K562 (cell line): ENCODE measurements around the gene GPR78. TPM values are rescaled to one million over a fixed set of nuclear protein-coding genes. Genes with fewer than 3 reads are reported as not detected.

Experiments used
- BCOR ChIP-seq: fragments of 450-650 bp; IDR thresholded peaks from 2 replicates; pipeline ENCODE4 v1.6.1; 2016
- BDP1 ChIP-seq: IDR thresholded peaks from 3 replicates; pipeline ENCODE4 v1.6.1; 2011; ENCODE audit not compliant: insufficient read length, insufficient read depth
- IFI16 ChIP-seq: fragments of 250-450 bp; sonication (Bioruptor Pico); IDR thresholded peaks from 2 replicates; pipeline ENCODE4 v2.1.2; 2022; ENCODE audit warnings: mild to moderate bottlenecking, inconsistent platforms
- PCBP2 ChIP-seq: fragments of 200-400 bp; formaldehyde crosslinking; IDR thresholded peaks from 2 replicates; pipeline ENCODE4 v1.6.1; 2018; ENCODE audit warnings: low read length, low read depth, mild to moderate bottlenecking, moderate library complexity; ENCODE audit not compliant: poor library complexity, severe bottlenecking
- RBM34 ChIP-seq: fragments of 200-400 bp; formaldehyde crosslinking; IDR thresholded peaks from 2 replicates; pipeline ENCODE4 v1.6.1; 2018; ENCODE audit warnings: low read length, borderline replicate concordance; ENCODE audit not compliant: insufficient read depth
- RFX7 ChIP-seq: fragments of 250-450 bp; sonication (Bioruptor Pico); IDR thresholded peaks from 2 replicates; pipeline ENCODE4 v1.5.1; 2021; ENCODE audit warnings: mild to moderate bottlenecking
- SMARCA4 ChIP-seq: fragments of 450-650 bp; IDR thresholded peaks from 2 replicates; pipeline ENCODE4 v1.6.1; 2016
- SREBF2 ChIP-seq: sonication (generic); formaldehyde crosslinking; IDR thresholded peaks from 2 replicates; pipeline ENCODE4 v1.4.0; 2020; ENCODE audit warnings: mild to moderate bottlenecking, missing genetic modification reagents
- STAG1 ChIP-seq: sonication (generic); formaldehyde crosslinking; IDR thresholded peaks from 2 replicates; pipeline ENCODE4 v1.5.0; 2020; ENCODE audit warnings: missing genetic modification reagents, borderline replicate concordance
- TARDBP ChIP-seq: fragments of 450-650 bp; IDR thresholded peaks from 2 replicates; pipeline ENCODE4 v1.6.1; 2016
- XRCC4 ChIP-seq: IDR thresholded peaks from one replicate; pipeline ENCODE4 v1.6.1; 2011; ENCODE audit not compliant: insufficient read depth, insufficient read length; ENCODE audit errors: extremely low read depth
- ZNF124 ChIP-seq: sonication (generic); formaldehyde crosslinking; IDR thresholded peaks from 2 replicates; pipeline ENCODE4 v1.8.1; 2022; ENCODE audit warnings: missing genetic modification reagents
- ZNF507 ChIP-seq: conservative IDR thresholded peaks from 2 replicates; pipeline ENCODE4 v1.6.1; 2017; ENCODE audit warnings: missing genetic modification characterization, missing compliant biosample characterization
- polyA plus RNA-seq, 8 experiments: library from polyadenylated mRNA; depleted of rRNA in 4 of 8; stranded (reverse) in 5 of 8; unstranded in 3 of 8; fragments of >200 nt; fragmentation: Nextera tagmentation in 2 of 8; fragmentation: Illumina TruSeq in 1 of 8; extraction: Ambion mirVana in 2 of 8; extraction: Trizol in 1 of 8; gene quantifications; 2 replicates each; pipeline versions ENCODE4 v1.2.1 to v1.2.3, GENCODE V29; 2011 to 2014; ENCODE audit warnings: inconsistent platforms in 1 of 8, missing spikeins in 1 of 8
- total RNA-seq, 7 experiments: library from RNA; depleted of rRNA in 6 of 7; stranded (reverse); fragments of >200 nt in 6 of 7; fragmentation: Illumina TruSeq in 2 of 7; extraction: Trizol in 2 of 7; gene quantifications; 2 replicates each; pipeline versions ENCODE4 v1.2.1 to v1.2.3, GENCODE V29; 2011 to 2021; ENCODE audit warnings: low replicate concordance in 1 of 7
- TF ChIP-seq, protein P1 (sequence below): sonication (generic); formaldehyde crosslinking; IDR thresholded peaks from 2 replicates; pipeline ENCODE4 v1.8.0; 2023; ENCODE audit warnings: missing genetic modification reagents, mild to moderate bottlenecking, borderline replicate concordance
- TF ChIP-seq, protein P2 (sequence below): fragments of 450-650 bp; IDR thresholded peaks from 2 replicates; pipeline ENCODE4 v1.6.1; 2016; ENCODE audit warnings: mild to moderate bottlenecking

Gene GPR78
- total and polyA plus RNA-seq, 9 of the 15 experiments (the other 6 are each of a cell fraction or from before 2014, with no cell fraction given): 0.04 to 0.13 (median 0.07) TPM; not detected in 4

DNA sequence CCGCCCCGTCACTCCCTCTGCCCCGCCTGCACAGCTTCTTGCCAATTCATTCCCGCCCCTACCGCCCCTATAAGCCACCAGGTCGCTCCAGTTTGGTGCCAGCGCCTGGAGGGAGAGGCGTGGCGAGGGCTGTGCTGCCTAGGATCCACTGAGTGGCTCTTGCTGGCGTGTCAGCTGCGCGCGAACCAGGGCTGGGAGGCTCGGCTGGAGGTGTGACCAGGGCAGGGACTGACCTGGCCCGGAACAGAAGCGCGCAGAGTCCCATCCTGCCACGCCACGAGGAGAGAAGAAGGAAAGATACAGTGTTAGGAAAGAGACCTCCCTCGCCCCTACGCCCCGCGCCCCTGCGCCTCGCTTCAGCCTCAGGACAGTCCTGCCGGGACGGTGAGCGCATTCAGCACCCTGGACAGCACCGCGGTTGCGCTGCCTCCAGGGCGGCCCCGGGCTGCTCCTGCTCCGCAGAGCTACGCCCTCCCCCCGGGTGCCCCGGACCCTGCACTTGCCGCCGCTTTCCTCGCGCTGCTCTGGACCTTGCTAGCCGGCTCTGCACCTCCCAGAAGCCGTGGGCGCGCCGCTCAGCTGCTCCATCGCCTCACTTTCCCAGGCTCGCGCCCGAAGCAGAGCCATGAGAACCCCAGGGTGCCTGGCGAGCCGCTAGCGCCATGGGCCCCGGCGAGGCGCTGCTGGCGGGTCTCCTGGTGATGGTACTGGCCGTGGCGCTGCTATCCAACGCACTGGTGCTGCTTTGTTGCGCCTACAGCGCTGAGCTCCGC lies at the start of gene GPR78 (continued):
- TF ChIP-seq, protein P1, sequence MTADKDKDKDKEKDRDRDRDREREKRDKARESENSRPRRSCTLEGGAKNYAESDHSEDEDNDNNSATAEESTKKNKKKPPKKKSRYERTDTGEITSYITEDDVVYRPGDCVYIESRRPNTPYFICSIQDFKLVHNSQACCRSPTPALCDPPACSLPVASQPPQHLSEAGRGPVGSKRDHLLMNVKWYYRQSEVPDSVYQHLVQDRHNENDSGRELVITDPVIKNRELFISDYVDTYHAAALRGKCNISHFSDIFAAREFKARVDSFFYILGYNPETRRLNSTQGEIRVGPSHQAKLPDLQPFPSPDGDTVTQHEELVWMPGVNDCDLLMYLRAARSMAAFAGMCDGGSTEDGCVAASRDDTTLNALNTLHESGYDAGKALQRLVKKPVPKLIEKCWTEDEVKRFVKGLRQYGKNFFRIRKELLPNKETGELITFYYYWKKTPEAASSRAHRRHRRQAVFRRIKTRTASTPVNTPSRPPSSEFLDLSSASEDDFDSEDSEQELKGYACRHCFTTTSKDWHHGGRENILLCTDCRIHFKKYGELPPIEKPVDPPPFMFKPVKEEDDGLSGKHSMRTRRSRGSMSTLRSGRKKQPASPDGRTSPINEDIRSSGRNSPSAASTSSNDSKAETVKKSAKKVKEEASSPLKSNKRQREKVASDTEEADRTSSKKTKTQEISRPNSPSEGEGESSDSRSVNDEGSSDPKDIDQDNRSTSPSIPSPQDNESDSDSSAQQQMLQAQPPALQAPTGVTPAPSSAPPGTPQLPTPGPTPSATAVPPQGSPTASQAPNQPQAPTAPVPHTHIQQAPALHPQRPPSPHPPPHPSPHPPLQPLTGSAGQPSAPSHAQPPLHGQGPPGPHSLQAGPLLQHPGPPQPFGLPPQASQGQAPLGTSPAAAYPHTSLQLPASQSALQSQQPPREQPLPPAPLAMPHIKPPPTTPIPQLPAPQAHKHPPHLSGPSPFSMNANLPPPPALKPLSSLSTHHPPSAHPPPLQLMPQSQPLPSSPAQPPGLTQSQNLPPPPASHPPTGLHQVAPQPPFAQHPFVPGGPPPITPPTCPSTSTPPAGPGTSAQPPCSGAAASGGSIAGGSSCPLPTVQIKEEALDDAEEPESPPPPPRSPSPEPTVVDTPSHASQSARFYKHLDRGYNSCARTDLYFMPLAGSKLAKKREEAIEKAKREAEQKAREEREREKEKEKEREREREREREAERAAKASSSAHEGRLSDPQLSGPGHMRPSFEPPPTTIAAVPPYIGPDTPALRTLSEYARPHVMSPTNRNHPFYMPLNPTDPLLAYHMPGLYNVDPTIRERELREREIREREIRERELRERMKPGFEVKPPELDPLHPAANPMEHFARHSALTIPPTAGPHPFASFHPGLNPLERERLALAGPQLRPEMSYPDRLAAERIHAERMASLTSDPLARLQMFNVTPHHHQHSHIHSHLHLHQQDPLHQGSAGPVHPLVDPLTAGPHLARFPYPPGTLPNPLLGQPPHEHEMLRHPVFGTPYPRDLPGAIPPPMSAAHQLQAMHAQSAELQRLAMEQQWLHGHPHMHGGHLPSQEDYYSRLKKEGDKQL: peak; percentile 15; the same call in 1 of the 2 replicates
- no peak for TF ChIP-seq XRCC4
- TF ChIP-seq SMARCA4: no peak
- TF ChIP-seq ZNF124: no peak
- TF ChIP-seq PCBP2: no peak
- TF ChIP-seq RBM34: no peak
- TF ChIP-seq ZNF507 (tag): no peak
- TF ChIP-seq STAG1 (CRISPR knock-in tag): peak; percentile 14; the same call in 1 of the 2 replicates
- TF ChIP-seq IFI16 (CRISPR knock-in tag): no peak
- no peak for TF ChIP-seq BDP1
- TF ChIP-seq, protein P2, sequence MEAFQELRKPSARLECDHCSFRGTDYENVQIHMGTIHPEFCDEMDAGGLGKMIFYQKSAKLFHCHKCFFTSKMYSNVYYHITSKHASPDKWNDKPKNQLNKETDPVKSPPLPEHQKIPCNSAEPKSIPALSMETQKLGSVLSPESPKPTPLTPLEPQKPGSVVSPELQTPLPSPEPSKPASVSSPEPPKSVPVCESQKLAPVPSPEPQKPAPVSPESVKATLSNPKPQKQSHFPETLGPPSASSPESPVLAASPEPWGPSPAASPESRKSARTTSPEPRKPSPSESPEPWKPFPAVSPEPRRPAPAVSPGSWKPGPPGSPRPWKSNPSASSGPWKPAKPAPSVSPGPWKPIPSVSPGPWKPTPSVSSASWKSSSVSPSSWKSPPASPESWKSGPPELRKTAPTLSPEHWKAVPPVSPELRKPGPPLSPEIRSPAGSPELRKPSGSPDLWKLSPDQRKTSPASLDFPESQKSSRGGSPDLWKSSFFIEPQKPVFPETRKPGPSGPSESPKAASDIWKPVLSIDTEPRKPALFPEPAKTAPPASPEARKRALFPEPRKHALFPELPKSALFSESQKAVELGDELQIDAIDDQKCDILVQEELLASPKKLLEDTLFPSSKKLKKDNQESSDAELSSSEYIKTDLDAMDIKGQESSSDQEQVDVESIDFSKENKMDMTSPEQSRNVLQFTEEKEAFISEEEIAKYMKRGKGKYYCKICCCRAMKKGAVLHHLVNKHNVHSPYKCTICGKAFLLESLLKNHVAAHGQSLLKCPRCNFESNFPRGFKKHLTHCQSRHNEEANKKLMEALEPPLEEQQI: peak; percentile 69; the same call in 1 of the 2 replicates
- TF ChIP-seq TARDBP: no peak
- no peak for TF ChIP-seq SREBF2 (CRISPR knock-in tag)
- no peak for TF ChIP-seq BCOR
- no peak for TF ChIP-seq RFX7 (CRISPR knock-in tag)
